A549 (cell line): ENCODE data around the gene TMEM132D. TPM values are rescaled to one million over a fixed set of nuclear protein-coding genes. Genes with fewer than 3 reads are reported as not detected.

Experiments
- ATAC-seq, 2 experiments: fragments of 200-7000 bp in 1 of 2; fragments of >200 bp in 1 of 2; cut with Nextera tagmentation in 1 of 2; cut with Tn5 transposase in 1 of 2; 3 replicates each; pipeline versions ENCODE4 v1.8.0 to v1.9.1; 2018 to 2020; ENCODE audit warnings: mild to moderate bottlenecking in 1 of 2, moderate library complexity in 1 of 2
- CTCF ChIA-PET: fragments of 300-600 bp; sonication (Branson Sonifier 250); formaldehyde crosslinking; extraction: SDS; loops from one replicate; lab custom pipeline; 2021; ENCODE audit warnings: antibody characterized with exemption, inconsistent platforms; lab: Yijun Ruan, JAX
- POLR2A ChIA-PET: fragments of 350-600 bp; formaldehyde crosslinking; extraction: SDS; loops from one replicate; lab custom pipeline; 2021; ENCODE audit warnings: antibody characterized with exemption, inconsistent platforms; lab: Yijun Ruan, JAX
- DNase-seq, 2 experiments: peaks; one replicate each; pipeline versions ENCODE4 v3.0.0 to v3.0.0-alpha.2; 2011 to 2016; ENCODE audit warnings: low read depth in 1 of 2, low spot score in 1 of 2
- FAIRE-seq: peaks from 2 replicates; lab custom pipeline; 2011; peaks lifted over from hg19 to GRCh38; lab: Jason Lieb, UNC
- H3K27ac ChIP-seq, 2 experiments: fragments of >200 bp; sonication (Bioruptor Twin); formaldehyde crosslinking; 3 replicates each; pipeline ENCODE4 v1.5.1; 2016 to 2017
- H3K4me1 ChIP-seq: fragments of >200 bp; sonication (Bioruptor Twin); formaldehyde crosslinking; 3 replicates; pipeline ENCODE4 v1.6.1; 2016
- H3K4me2 ChIP-seq: fragments of >200 bp; sonication (Bioruptor Twin); formaldehyde crosslinking; 3 replicates; pipeline ENCODE4 v1.6.1; 2016
- H3K4me3 ChIP-seq: fragments of >200 bp; sonication (Bioruptor Twin); formaldehyde crosslinking; 3 replicates; pipeline ENCODE4 v1.5.1; 2016
- H3K9me3 ChIP-seq: fragments of >200 bp; sonication (Bioruptor Twin); formaldehyde crosslinking; 3 replicates; pipeline ENCODE4 v1.6.1; 2016
- BCL3 ChIP-seq: fragments of >200 bp; sonication (Bioruptor Twin); formaldehyde crosslinking; IDR thresholded peaks from 3 replicates; pipeline ENCODE4 v1.6.1; 2016
- CBX8 ChIP-seq: fragments of 200-600 bp; sonication (generic); IDR thresholded peaks from 2 replicates; pipeline ENCODE4 v1.6.1; 2016
- CTCF ChIP-seq: fragments of >200 bp; sonication (Bioruptor Twin); formaldehyde crosslinking; IDR thresholded peaks from 3 replicates; pipeline ENCODE4 v1.5.1; 2016
- EHF ChIP-seq: fragments of 250-450 bp; sonication (Bioruptor Pico); IDR thresholded peaks from 2 replicates; pipeline ENCODE4 v1.5.0; 2020; ENCODE audit warnings: mild to moderate bottlenecking
- FOSB ChIP-seq: fragments of 250-450 bp; sonication (Bioruptor Pico); IDR thresholded peaks from 2 replicates; pipeline ENCODE4 v1.5.0; 2020; ENCODE audit warnings: mild to moderate bottlenecking, moderate library complexity
- FOSL2 ChIP-seq, 2 experiments: fragments of 450-650 bp in 1 of 2; fragments of >200 bp in 1 of 2; sonication (Bioruptor Twin) in 1 of 2; formaldehyde crosslinking; IDR thresholded peaks; 2 replicates each; pipeline versions ENCODE4 v1.5.0 to v1.6.1; 2016 to 2020; ENCODE audit warnings: mild to moderate bottlenecking in 1 of 2, moderate library complexity in 1 of 2
- HES2 ChIP-seq: fragments of >200 bp; sonication (Bioruptor Twin); formaldehyde crosslinking; IDR thresholded peaks from 2 replicates; pipeline ENCODE4 v1.6.1; 2016
- HOXA7 ChIP-seq: fragments of 250-450 bp; sonication (Bioruptor Pico); IDR thresholded peaks from 2 replicates; pipeline ENCODE4 v1.5.0; 2020; ENCODE audit warnings: mild to moderate bottlenecking, moderate library complexity
- HOXB13 ChIP-seq: fragments of 250-450 bp; sonication (Bioruptor Pico); IDR thresholded peaks from 2 replicates; pipeline ENCODE4 v1.5.0; 2020; ENCODE audit warnings: low read depth, mild to moderate bottlenecking, moderate library complexity
- JUN ChIP-seq, 2 experiments: fragments of >200 bp; sonication (Bioruptor Twin); formaldehyde crosslinking; IDR thresholded peaks; 2 replicates in 1 of 2; 3 replicates in 1 of 2; pipeline ENCODE4 v1.6.1; 2016 to 2017
- KDM1A ChIP-seq: fragments of 200-600 bp; sonication (generic); IDR thresholded peaks from 2 replicates; pipeline ENCODE4 v1.6.1; 2016; ENCODE audit warnings: low read depth, mild to moderate bottlenecking
- MAFK ChIP-seq: fragments of 450-650 bp; IDR thresholded peaks from 2 replicates; pipeline ENCODE4 v1.6.1; 2014; ENCODE audit not compliant: partially characterized antibody
- MYC ChIP-seq: IDR thresholded peaks from 2 replicates; pipeline ENCODE4 v1.6.1; 2012; ENCODE audit warnings: mild to moderate bottlenecking, inconsistent platforms, low read length, improper control_type of control experiment, borderline replicate concordance
- NFE2L2 ChIP-seq: fragments of 150-350 bp; conservative IDR thresholded peaks from 2 replicates; pipeline ENCODE4 v1.6.1; 2014; ENCODE audit warnings: low read length
- NR3C1 ChIP-seq: fragments of >200 bp; sonication (Bioruptor Twin); formaldehyde crosslinking; IDR thresholded peaks from 3 replicates; pipeline ENCODE4 v1.6.1; 2017
- PHF8 ChIP-seq: fragments of 200-600 bp; sonication (generic); IDR thresholded peaks from 2 replicates; pipeline ENCODE4 v1.6.1; 2016; ENCODE audit warnings: low read depth, mild to moderate bottlenecking, antibody characterized with exemption, moderate library complexity, borderline replicate concordance
- RARB ChIP-seq: fragments of 250-450 bp; sonication (Bioruptor Pico); IDR thresholded peaks from 2 replicates; pipeline ENCODE4 v1.8.0; 2021; ENCODE audit warnings: mild to moderate bottlenecking, moderate library complexity
- RCOR1 ChIP-seq: fragments of 150-350 bp; IDR thresholded peaks from 2 replicates; pipeline ENCODE4 v1.6.1; 2014; ENCODE audit warnings: antibody characterized with exemption, low read length, low read depth
- REST ChIP-seq: fragments of 200-600 bp; sonication (generic); IDR thresholded peaks from 2 replicates; pipeline ENCODE4 v1.6.1; 2016; ENCODE audit warnings: antibody characterized with exemption, mild to moderate bottlenecking, moderate library complexity
- SREBF2 ChIP-seq: fragments of 450-650 bp; IDR thresholded peaks from 2 replicates; pipeline ENCODE4 v1.6.1; 2014; ENCODE audit warnings: mild to moderate bottlenecking, moderate library complexity
- ZFP36 ChIP-seq: fragments of 450-650 bp; IDR thresholded peaks from 2 replicates; pipeline ENCODE4 v1.6.1; 2014; ENCODE audit warnings: borderline replicate concordance; ENCODE audit not compliant: partially characterized antibody
- WGBS: methylation state at CpG from one replicate; pipeline ENCODE4 v1.1.6; 2017; ENCODE audit errors: missing lambda C conversion rate; 5-methylcytosine and 5-hydroxymethylcytosine counted together
- polyA plus RNA-seq, 4 experiments: library from polyadenylated mRNA; depleted of rRNA in 3 of 4; stranded (reverse); fragments of >200 nt; fragmentation: RNase III in 1 of 4; extraction: RNeasy Plus Mini Kit Qiagen cat#74134 plus additional on column Dnase treatment in 1 of 4; gene quantifications; 2 replicates in 3 of 4; 3 replicates in 1 of 4; pipeline ENCODE4 v1.2.3, GENCODE V29; 2011 to 2017

Gene TMEM132D
- polyA plus RNA-seq, 2 of the 4 experiments (the other 2 are of a cell fraction) = not detected

- H3K4me3 ChIP-seq = no peak overlapping the region
- no peaks in the 10 kb centered on the region for H3K4me1 ChIP-seq
- no peak for DNase-seq
- TF ChIP-seq FOSL2 (IDR thresholded peaks at IDR 0.05) = no peak
- TF ChIP-seq FOSL2 (CRISPR knock-in tag; IDR thresholded peaks at IDR 0.05) = no peak
- TF ChIP-seq ZFP36 = no peak
- no peak for TF ChIP-seq BCL3
- no peak overlapping the region for H3K27ac ChIP-seq
- 0% methylated on average over 1 of the region's 1 CpG for WGBS
- ChIA-PET POLR2A (no interaction called here), CTCF (no interaction called here)
- no peak for ATAC-seq
- no peak for FAIRE-seq
- H3K4me2 ChIP-seq = no peak overlapping the region
- no peaks in the 10 kb centered on the region for H3K9me3 ChIP-seq
These were observed 56.8 kb downstream of the TMEM132D start for GRCh38 chr12:129847063-129847462.

- 2% methylated on average over 5 of the region's 5 CpGs for WGBS
- H3K9me3 ChIP-seq = no peaks in the 10 kb centered on the region
- H3K4me3 ChIP-seq = no peak overlapping the region
- ChIA-PET POLR2A (no interaction called here), CTCF (no interaction called here)
- no peak for ATAC-seq
- no peak for FAIRE-seq
- no peak for DNase-seq
- H3K27ac ChIP-seq = no peak overlapping the region
- H3K4me2 ChIP-seq = no peak overlapping the region
- no peaks in the 10 kb centered on the region for H3K4me1 ChIP-seq
- TF ChIP-seq HOXB13 (CRISPR knock-in tag) (no peak), MYC (no peak), SREBF2 (no peak), ZFP36 (no peak), CTCF (no peak), FOSL2 (IDR thresholded peaks at IDR 0.05) (no peak), FOSL2 (CRISPR knock-in tag; IDR thresholded peaks at IDR 0.05) (no peak), FOSB (no peak), EHF (CRISPR knock-in tag) (no peak), RARB (CRISPR knock-in tag) (no peak), NR3C1 (no peak), HOXA7 (no peak)
- TF ChIP-seq, all 56 proteins: peak for 0
These were observed 59.1 kb downstream of the TMEM132D start for GRCh38 chr12:129844662-129845220.

- no peak for DNase-seq
- ATAC-seq = no peak
These were observed 62.6 kb downstream of the TMEM132D start for GRCh38 chr12:129841251-129841650.

More at GRCh38 chr12:129841251-129841650, 62.6 kb downstream of the TMEM132D start:
- Histone ChIP-seq H3K4me1 (no peaks in the 10 kb centered on the region), H3K27ac (no peak overlapping the region), H3K4me3 (no peak overlapping the region), H3K4me2 (no peak overlapping the region), H3K9me3 (no peaks in the 10 kb centered on the region)
- CTCF ChIA-PET = no interaction called here
- no peak for FAIRE-seq
- POLR2A ChIA-PET = no interaction called here
- 17% methylated on average over 3 of the region's 3 CpGs for WGBS
- TF ChIP-seq JUN (IDR thresholded peaks at IDR 0.05) (no peak), RCOR1 (no peak), MAFK (no peak), HES2 (no peak), KDM1A (no peak), PHF8 (no peak), CBX8 (no peak), REST (no peak), NFE2L2 (no peak)
